HEK293 (cell line): ENCODE data around the gene CEP57L1.

ENCODE experiments used
- EGR2 ChIP-seq: fragments of 450-650 bp; formaldehyde crosslinking; IDR thresholded peaks from 2 replicates; pipeline ENCODE4 v1.5.1; 2016; ENCODE audit warnings: low read depth, missing biosample characterization, missing genetic modification characterization
- FEZF1 ChIP-seq: fragments of 450-650 bp; formaldehyde crosslinking; IDR thresholded peaks from 2 replicates; pipeline ENCODE4 v1.5.1; 2016; ENCODE audit warnings: missing biosample characterization, missing genetic modification characterization
- MZF1 ChIP-seq: fragments of 450-650 bp; formaldehyde crosslinking; IDR thresholded peaks from 2 replicates; pipeline ENCODE4 v1.5.1; 2017; ENCODE audit warnings: missing biosample characterization, missing genetic modification characterization, borderline replicate concordance
- ZBTB7A ChIP-seq: fragments of 450-650 bp; formaldehyde crosslinking; IDR thresholded peaks from 2 replicates; pipeline ENCODE4 v1.5.1; 2016; ENCODE audit warnings: low read depth, missing biosample characterization, missing genetic modification characterization
- ZEB2 ChIP-seq: fragments of 450-650 bp; formaldehyde crosslinking; IDR thresholded peaks from 2 replicates; pipeline ENCODE4 v1.5.1; 2016; ENCODE audit warnings: missing biosample characterization, missing genetic modification characterization
- ZFP3 ChIP-seq: fragments of 450-650 bp; formaldehyde crosslinking; IDR thresholded peaks from 2 replicates; pipeline ENCODE4 v1.5.1; 2016; ENCODE audit warnings: low read depth, missing biosample characterization, missing genetic modification characterization
- ZNF132 ChIP-seq: fragments of 450-650 bp; formaldehyde crosslinking; IDR thresholded peaks from 2 replicates; pipeline ENCODE4 v1.5.1; 2017; ENCODE audit warnings: missing biosample characterization, missing genetic modification characterization, borderline replicate concordance
- ZNF138 ChIP-seq: fragments of 450-650 bp; formaldehyde crosslinking; IDR thresholded peaks from 2 replicates; pipeline ENCODE4 v1.5.1; 2016; ENCODE audit warnings: missing biosample characterization, missing genetic modification characterization, borderline replicate concordance
- ZNF202 ChIP-seq: fragments of 450-650 bp; formaldehyde crosslinking; IDR thresholded peaks from 2 replicates; pipeline ENCODE4 v1.5.1; 2016; ENCODE audit warnings: missing biosample characterization, missing genetic modification characterization, borderline replicate concordance
- ZNF23 ChIP-seq: fragments of 450-650 bp; formaldehyde crosslinking; IDR thresholded peaks from 2 replicates; pipeline ENCODE4 v1.5.1; 2016; ENCODE audit warnings: missing biosample characterization, missing genetic modification characterization, borderline replicate concordance
- ZNF266 ChIP-seq: fragments of 450-650 bp; formaldehyde crosslinking; IDR thresholded peaks from 2 replicates; pipeline ENCODE4 v1.5.1; 2016; ENCODE audit warnings: missing biosample characterization, missing genetic modification characterization, low read depth
- ZNF274 ChIP-seq, 2 experiments: fragments of 200-500 bp in 1 of 2; fragments of 450-650 bp in 1 of 2; sonication (Bioruptor generic) in 1 of 2; formaldehyde crosslinking in 1 of 2; IDR thresholded peaks; 2 replicates each; pipeline versions ENCODE4 v1.5.1 to v1.6.1; 2014 to 2016; ENCODE audit warnings: borderline replicate concordance in 1 of 2, inconsistent platforms in 1 of 2, low read length in 1 of 2, missing biosample characterization in 1 of 2, missing genetic modification characterization in 1 of 2
- ZNF473 ChIP-seq: fragments of 450-650 bp; formaldehyde crosslinking; IDR thresholded peaks from 2 replicates; pipeline ENCODE4 v1.5.1; 2017; ENCODE audit warnings: missing biosample characterization, missing genetic modification characterization
- ZNF48 ChIP-seq: fragments of 450-650 bp; formaldehyde crosslinking; IDR thresholded peaks from 2 replicates; pipeline ENCODE4 v1.5.1; 2016; ENCODE audit warnings: missing biosample characterization, missing genetic modification characterization
- ZNF529 ChIP-seq: fragments of 450-650 bp; formaldehyde crosslinking; IDR thresholded peaks from 2 replicates; pipeline ENCODE4 v1.5.1; 2017; ENCODE audit warnings: missing genetic modification characterization, missing biosample characterization; ENCODE audit not compliant: insufficient replicate concordance
- ZNF610 ChIP-seq: fragments of 450-650 bp; formaldehyde crosslinking; IDR thresholded peaks from 2 replicates; pipeline ENCODE4 v1.5.1; 2016; ENCODE audit warnings: missing biosample characterization, missing genetic modification characterization, borderline replicate concordance
- ZNF670 ChIP-seq: fragments of 450-650 bp; formaldehyde crosslinking; IDR thresholded peaks from 2 replicates; pipeline ENCODE4 v1.5.1; 2016; ENCODE audit warnings: missing biosample characterization, missing genetic modification characterization, low read depth
- ZNF692 ChIP-seq: fragments of 450-650 bp; formaldehyde crosslinking; IDR thresholded peaks from 2 replicates; pipeline ENCODE4 v1.5.1; 2016; ENCODE audit warnings: missing biosample characterization, missing genetic modification characterization
- ZNF707 ChIP-seq: fragments of 450-650 bp; formaldehyde crosslinking; IDR thresholded peaks from 2 replicates; pipeline ENCODE4 v1.5.1; 2016; ENCODE audit warnings: missing biosample characterization, missing genetic modification characterization
- ZNF776 ChIP-seq: fragments of 450-650 bp; formaldehyde crosslinking; IDR thresholded peaks from 2 replicates; pipeline ENCODE4 v1.5.0; 2017; ENCODE audit warnings: missing biosample characterization, missing genetic modification characterization, borderline replicate concordance
- ZNF830 ChIP-seq: fragments of 450-650 bp; IDR thresholded peaks from 2 replicates; pipeline ENCODE4 v1.5.0; 2018; ENCODE audit warnings: missing biosample characterization, missing genetic modification characterization, low read depth, mild to moderate bottlenecking, moderate library complexity
- ZSCAN30 ChIP-seq: fragments of 450-650 bp; IDR thresholded peaks from 2 replicates; pipeline ENCODE4 v1.5.1; 2018; ENCODE audit warnings: missing biosample characterization, mild to moderate bottlenecking, missing genetic modification characterization, moderate library complexity
- ZSCAN4 ChIP-seq: fragments of 450-650 bp; formaldehyde crosslinking; IDR thresholded peaks from 2 replicates; pipeline ENCODE4 v1.5.1; 2017; ENCODE audit warnings: missing biosample characterization, missing genetic modification characterization
- TF ChIP-seq, protein P1 (sequence below): fragments of 450-650 bp; formaldehyde crosslinking; IDR thresholded peaks from 2 replicates; pipeline ENCODE4 v1.5.1; 2016; ENCODE audit warnings: missing biosample characterization, missing genetic modification characterization
- TF ChIP-seq, protein P2 (sequence below): fragments of 450-650 bp; formaldehyde crosslinking; IDR thresholded peaks from 2 replicates; pipeline ENCODE4 v1.5.1; 2016; ENCODE audit warnings: missing biosample characterization, missing genetic modification characterization
- TF ChIP-seq, protein P3 (sequence below): IDR thresholded peaks from 2 replicates; pipeline ENCODE4 v1.6.1; 2011; ENCODE audit warnings: mild to moderate bottlenecking, low read depth, low read length, borderline replicate concordance
- TF ChIP-seq, protein P4 (sequence below): fragments of 450-650 bp; formaldehyde crosslinking; IDR thresholded peaks from 2 replicates; pipeline ENCODE4 v1.5.1; 2016; ENCODE audit warnings: missing biosample characterization, missing genetic modification characterization

CEP57L1 gene

GRCh38 chr6:109095036-109095834 lies at the start of gene CEP57L1 (continued):
- TF ChIP-seq ZNF692 (tag by site-specific recombination) (peak; percentile 64), ZNF138 (tag by site-specific recombination) (no peak), ZSCAN30 (tag by site-specific recombination) (0 out of 2 replicates have a peak, but pooled peaks have one; percentile 9), FEZF1 (peak; percentile 24; the same call in 1 of the 2 replicates), ZNF23 (tag by site-specific recombination) (no peak), EGR2 (tag by site-specific recombination) (no peak), ZBTB7A (tag by site-specific recombination) (0 out of 2 replicates have a peak, but pooled peaks have one; percentile 10), ZNF202 (tag by site-specific recombination) (no peak), ZEB2 (tag by site-specific recombination) (peak; percentile 76; the same call in 1 of the 2 replicates), ZFP3 (no peak), ZNF670 (tag by site-specific recombination) (no peak), ZNF776 (no peak), ZNF132 (tag by site-specific recombination) (no peak), ZNF707 (tag by site-specific recombination) (no peak), ZNF529 (tag by site-specific recombination) (no peak), ZSCAN4 (0 out of 2 replicates have a peak, but pooled peaks have one; percentile 18), MZF1 (tag by site-specific recombination) (no peak; the same call in 1 of the 2 replicates), ZNF274 (IDR thresholded peaks at IDR 0.05; ENCODE audit: low read length) (no peak), ZNF274 (tag by site-specific recombination; IDR thresholded peaks at IDR 0.05; ENCODE audit: borderline replicate concordance) (no peak), ZNF610 (tag by site-specific recombination) (peak; percentile 85), ZNF48 (no peak), ZNF473 (no peak), ZNF266 (tag by site-specific recombination) (no peak), ZNF830 (tag by site-specific recombination) (no peak)
- TF ChIP-seq, protein P1, sequence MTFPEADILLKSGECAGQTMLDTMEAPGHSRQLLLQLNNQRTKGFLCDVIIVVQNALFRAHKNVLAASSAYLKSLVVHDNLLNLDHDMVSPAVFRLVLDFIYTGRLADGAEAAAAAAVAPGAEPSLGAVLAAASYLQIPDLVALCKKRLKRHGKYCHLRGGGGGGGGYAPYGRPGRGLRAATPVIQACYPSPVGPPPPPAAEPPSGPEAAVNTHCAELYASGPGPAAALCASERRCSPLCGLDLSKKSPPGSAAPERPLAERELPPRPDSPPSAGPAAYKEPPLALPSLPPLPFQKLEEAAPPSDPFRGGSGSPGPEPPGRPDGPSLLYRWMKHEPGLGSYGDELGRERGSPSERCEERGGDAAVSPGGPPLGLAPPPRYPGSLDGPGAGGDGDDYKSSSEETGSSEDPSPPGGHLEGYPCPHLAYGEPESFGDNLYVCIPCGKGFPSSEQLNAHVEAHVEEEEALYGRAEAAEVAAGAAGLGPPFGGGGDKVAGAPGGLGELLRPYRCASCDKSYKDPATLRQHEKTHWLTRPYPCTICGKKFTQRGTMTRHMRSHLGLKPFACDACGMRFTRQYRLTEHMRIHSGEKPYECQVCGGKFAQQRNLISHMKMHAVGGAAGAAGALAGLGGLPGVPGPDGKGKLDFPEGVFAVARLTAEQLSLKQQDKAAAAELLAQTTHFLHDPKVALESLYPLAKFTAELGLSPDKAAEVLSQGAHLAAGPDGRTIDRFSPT (tag by site-specific recombination) = peak; percentile 99
- TF ChIP-seq, protein P2, sequence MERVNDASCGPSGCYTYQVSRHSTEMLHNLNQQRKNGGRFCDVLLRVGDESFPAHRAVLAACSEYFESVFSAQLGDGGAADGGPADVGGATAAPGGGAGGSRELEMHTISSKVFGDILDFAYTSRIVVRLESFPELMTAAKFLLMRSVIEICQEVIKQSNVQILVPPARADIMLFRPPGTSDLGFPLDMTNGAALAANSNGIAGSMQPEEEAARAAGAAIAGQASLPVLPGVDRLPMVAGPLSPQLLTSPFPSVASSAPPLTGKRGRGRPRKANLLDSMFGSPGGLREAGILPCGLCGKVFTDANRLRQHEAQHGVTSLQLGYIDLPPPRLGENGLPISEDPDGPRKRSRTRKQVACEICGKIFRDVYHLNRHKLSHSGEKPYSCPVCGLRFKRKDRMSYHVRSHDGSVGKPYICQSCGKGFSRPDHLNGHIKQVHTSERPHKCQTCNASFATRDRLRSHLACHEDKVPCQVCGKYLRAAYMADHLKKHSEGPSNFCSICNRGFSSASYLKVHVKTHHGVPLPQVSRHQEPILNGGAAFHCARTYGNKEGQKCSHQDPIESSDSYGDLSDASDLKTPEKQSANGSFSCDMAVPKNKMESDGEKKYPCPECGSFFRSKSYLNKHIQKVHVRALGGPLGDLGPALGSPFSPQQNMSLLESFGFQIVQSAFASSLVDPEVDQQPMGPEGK (tag by site-specific recombination) = 0 out of 2 replicates have a peak, but pooled peaks have one; percentile 70
- TF ChIP-seq, protein P3, sequence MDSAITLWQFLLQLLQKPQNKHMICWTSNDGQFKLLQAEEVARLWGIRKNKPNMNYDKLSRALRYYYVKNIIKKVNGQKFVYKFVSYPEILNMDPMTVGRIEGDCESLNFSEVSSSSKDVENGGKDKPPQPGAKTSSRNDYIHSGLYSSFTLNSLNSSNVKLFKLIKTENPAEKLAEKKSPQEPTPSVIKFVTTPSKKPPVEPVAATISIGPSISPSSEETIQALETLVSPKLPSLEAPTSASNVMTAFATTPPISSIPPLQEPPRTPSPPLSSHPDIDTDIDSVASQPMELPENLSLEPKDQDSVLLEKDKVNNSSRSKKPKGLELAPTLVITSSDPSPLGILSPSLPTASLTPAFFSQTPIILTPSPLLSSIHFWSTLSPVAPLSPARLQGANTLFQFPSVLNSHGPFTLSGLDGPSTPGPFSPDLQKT = no peak
- TF ChIP-seq, protein P4, sequence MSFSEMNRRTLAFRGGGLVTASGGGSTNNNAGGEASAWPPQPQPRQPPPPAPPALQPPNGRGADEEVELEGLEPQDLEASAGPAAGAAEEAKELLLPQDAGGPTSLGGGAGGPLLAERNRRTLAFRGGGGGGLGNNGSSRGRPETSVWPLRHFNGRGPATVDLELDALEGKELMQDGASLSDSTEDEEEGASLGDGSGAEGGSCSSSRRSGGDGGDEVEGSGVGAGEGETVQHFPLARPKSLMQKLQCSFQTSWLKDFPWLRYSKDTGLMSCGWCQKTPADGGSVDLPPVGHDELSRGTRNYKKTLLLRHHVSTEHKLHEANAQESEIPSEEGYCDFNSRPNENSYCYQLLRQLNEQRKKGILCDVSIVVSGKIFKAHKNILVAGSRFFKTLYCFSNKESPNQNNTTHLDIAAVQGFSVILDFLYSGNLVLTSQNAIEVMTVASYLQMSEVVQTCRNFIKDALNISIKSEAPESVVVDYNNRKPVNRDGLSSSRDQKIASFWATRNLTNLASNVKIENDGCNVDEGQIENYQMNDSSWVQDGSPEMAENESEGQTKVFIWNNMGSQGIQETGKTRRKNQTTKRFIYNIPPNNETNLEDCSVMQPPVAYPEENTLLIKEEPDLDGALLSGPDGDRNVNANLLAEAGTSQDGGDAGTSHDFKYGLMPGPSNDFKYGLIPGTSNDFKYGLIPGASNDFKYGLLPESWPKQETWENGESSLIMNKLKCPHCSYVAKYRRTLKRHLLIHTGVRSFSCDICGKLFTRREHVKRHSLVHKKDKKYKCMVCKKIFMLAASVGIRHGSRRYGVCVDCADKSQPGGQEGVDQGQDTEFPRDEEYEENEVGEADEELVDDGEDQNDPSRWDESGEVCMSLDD = peak; percentile 89
